GM19463 (cell line): ENCODE measurements around the gene RNF115.
"Not testable (repeated sequence)": the region's sequence is repeated elsewhere in the genome, so short reads cannot be mapped to it uniquely, and the experiment has no call there.

ENCODE experiments used
- ATAC-seq: cut with Tn5 transposase; IDR thresholded peaks from one replicate; pipeline ENCODE4 v1.9.1; 2021; ENCODE audit warnings: mild to moderate bottlenecking, moderate library complexity; ENCODE audit not compliant: unreplicated experiment

The RNF115 gene

DNA sequence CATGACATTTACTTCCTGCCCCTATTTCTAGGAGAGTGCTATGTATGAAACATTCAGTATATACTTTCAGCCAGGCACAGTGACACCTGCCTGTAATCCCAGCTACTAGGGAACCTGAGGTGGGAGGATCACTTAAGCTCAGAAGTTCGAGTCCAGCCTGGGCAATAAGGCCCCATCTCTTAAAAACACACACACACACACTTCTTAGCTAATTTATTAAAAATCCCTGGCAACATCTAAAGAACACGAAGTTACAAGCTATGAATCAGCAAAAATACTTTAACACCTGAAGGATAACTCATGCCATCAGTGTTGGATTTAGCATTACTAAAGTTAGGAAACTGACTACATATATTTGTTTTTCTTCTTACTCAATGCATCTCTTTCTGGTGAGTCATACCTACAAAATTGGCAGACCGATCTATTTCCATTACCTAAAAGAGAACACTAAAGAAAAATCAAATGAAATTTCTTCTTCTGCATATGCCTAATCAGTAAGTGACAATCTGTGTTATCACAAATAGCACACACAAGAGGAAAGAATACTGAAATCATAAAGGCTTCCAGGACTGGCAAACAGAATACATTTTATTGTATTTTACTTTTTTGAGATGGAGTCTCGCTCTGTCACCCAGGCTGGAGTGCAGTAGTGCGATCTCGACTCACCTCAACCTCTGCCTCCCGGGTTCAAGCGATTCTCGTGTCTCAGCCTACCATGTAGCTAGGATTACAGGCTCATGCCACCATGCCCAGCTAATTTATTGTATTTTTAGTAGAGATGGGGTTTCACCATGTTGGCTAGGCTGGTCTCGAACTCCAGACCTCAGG is 41.4 kb downstream of the RNF115 start:
- no peak for ATAC-seq

DNA sequence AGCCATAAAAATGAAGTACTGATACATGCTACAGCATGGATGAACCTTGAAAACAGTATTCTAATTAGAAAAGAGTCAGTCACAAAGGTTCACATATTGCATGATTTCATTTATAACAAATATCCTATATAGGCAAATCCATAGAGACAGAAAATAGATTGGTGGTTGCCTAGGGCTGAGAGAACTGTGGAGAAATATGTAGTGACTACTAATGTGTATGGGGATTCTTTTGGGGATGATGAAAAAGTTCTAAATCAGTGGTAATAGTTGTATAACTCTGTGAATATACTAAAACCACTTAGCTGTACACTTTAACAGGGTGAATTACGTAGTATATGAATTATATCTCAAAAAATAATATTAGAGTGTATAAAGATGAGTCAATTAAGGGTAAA is 45.8 kb downstream of the RNF115 start:
- ATAC-seq, result no peak

DNA sequence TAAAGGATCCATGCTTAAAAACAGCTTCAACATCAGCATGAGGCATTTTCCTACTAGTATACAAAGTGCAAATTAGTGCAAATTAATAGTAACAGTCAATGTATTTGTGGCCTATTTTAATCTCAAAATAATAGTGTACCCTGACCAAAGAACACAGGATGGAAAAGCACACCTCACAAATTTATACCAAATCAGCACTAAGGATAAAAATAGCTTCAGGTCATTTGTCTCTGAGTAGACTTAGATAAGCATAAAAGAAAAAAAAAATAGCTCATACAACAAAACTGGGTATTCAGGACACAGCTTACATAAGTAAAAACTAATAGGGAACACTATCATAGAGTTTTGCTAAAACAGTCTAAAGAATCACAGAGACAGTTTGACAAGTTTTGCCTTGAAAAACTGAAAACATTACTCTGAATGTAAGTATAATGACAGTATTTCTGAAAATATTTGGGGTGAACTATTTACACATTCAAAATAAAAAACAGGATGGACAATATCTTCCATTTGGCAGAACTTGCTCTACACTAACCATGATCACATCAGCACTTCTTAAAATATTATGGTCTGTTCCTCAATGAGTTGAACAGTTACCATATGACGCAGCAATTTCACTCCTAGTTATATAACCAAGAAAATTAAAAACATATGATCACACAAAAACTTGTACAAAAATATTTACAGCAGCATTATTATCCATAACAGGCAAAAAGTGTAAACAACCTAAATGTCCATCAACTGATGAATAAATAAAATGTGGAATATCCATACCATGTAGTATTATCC is 46.3 kb downstream of the RNF115 start:
- no peak for ATAC-seq

DNA sequence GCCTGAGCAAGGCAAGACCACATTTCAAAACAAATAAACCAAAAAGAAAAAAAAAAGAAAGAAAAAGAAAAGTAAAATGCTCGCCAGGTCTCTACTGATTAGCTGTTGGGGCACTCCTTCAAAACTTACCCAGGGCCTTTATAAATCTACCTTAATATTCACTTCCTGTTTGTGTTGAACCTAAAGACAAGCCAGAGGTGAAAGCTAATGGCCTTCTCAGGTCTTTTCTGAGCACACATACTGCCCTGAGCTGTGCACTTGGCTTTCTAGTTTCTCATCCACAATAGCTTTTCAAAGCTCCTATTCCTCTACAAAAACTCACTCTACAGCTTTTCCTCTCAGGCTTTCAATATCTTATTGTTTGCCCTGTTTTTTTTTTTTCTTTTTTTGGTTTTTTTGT is 50.5 kb downstream of the RNF115 start:
- ATAC-seq, result no peak

DNA sequence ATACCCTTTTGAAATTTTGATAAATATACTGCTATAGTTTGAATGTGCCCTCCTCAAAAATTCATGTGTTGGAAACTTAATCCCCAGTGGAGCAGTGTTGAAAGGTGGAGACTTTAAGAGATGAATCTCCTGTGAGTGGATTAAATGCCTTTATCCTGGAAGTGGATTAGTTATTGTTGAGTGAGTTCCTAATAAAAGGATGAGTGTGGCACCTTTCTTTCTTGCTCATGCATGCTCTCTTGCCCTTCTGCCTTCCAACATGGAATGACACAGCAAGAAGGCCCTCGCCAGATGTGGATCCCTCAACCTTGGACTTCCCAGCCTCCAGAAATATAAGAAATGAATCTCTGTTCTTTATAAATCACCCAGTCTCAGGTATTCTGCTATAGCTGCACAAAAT is 52.8 kb downstream of the RNF115 start:
- no peak for ATAC-seq

DNA sequence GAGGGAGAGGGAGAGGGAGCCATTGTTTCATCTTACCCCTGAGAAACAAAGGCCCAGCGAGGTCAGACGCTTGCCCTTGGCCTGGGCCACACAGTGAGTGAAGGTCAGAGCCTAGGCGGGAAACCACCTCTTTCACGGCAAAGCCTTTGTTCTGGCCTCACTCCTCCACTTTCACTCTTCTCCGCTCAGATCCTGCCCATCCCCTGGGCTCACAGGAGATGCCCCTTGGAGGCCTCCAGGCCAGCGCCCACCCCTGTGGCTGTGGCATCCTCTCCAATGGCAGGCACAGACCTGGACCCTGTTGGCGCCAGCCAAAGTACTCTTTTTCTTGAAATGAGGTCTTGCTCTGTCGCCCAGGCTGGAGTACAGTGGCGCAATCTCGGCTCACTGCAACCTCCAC is 55.9 kb downstream of the RNF115 start:
- not testable (repeated sequence) for ATAC-seq

DNA sequence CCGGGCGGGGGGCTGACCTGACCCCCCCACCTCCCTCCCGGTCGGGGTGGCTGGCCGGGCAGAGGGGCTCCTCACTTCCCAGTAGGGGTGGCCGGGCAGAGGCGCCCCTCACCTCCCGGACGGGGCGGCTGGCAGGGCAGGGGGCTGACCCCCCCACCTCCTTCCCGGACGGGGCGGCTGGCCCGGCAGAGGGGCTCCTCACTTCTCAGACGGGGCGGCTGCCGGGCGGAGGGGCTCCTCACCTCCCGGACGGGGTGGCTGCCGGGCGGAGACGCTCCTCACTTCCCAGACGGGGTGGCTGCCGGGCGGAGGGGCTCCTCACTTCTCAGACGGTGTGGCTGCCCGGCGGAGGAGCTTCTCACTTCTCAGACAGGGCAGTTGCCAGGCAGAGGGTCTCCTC is 57.0 kb downstream of the RNF115 start:
- ATAC-seq, result not testable (repeated sequence)

DNA sequence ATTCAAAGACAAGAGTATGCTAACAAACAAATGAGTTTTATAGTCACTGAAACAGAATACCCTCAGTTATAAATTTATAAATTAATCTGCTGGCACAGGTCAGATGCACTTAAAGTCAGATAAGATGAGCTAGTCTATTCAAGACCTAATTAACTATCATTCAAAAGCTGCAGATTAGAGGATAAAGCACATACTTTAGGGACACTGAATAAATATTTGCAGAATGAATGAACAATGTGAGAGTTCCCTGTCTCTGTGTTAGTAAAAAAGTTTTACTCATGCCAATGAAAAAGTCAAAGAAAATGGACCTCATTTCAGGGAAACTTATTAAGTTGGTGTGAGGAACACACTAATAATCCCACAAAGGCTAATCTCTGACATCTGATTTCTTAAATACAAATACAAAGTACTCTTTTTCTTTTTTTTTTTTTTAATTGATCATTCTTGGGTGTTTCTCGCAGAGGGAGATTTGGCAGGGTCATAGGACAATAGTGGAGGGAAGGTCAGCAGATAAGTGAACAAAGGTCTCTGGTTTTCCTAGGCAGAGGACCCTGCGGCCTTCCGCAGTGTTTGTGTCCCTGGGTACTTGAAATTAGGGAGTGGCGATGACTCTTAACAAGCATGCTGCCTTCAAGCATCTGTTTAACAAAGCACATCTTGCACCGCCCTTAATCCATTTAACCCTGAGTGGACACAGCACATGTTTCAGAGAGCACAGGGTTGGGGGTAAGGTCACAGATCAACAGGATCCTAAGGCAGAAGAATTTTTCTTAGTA is 58.1 kb downstream of the RNF115 start:
- not testable (repeated sequence) for ATAC-seq

DNA sequence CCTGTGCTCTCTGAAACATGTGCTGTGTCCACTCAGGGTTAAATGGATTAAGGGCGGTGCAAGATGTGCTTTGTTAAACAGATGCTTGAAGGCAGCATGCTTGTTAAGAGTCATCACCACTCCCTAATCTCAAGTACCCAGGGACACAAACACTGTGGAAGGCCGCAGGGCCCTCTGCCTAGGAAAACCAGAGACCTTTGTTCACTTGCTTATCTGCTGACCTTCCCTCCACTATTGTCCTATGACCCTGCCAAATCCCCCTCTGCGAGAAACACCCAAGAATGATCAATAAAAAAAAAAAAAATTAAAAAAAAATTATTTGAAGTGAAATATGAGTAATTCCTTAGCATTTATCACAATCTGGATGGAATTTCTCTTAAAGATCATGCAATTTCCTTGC is 58.8 kb downstream of the RNF115 start:
- not testable (repeated sequence) for ATAC-seq

DNA sequence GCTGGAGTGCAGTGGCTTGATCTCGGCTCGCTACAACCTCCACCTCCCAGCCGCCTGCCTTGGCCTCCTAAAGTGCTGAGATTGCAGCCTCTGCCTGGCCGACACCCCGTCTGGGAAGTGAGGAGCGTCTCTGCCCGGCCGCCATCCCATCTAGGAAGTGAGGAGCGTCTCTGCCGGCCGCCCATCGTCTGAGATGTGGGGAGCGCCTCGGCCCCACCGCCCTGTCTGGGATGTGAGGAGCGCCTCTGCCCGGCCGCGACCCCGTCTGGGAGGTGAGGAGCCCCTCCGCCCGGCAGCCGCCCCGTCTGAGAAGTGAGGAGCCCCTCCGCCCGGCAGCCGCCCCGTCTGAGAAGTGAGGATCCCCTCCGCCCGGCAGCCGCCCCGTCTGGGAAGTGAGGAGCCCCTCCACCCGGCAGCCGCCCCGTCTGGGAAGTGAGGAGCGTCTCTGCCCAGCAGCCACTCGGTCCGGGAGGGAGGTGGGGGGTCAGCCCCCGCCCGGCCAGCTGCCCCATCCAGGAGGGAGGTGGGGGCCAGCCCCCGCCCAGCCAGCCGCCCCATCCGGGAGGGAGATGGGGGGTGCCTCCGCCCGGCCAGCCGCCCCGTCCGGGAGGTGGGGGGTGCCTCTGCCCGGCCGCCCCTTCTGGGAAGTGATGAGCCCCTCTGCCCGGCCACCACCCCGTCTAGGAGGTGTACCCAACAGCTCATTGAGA is 59.5 kb downstream of the RNF115 start:
- ATAC-seq, result not testable (repeated sequence)

DNA sequence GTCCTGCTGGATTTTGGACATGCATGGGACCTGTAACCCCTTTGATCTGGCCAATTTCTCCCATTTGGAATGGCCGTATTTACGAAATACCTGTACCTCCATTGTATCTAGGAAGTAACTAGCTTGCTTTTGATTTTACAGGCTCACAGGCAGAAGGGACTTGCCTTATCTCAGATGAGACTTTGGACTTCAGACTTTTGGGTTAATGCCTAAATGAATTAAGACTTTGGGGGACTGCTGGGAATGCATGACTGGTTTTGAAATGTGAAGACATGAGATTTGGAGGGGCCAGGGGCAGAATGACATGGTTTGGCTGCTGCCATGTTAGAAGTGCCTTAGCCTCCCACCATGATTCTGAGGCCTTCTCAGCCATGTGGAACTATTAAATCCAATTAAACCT is 61.9 kb downstream of the RNF115 start:
- not testable (repeated sequence) for ATAC-seq

DNA sequence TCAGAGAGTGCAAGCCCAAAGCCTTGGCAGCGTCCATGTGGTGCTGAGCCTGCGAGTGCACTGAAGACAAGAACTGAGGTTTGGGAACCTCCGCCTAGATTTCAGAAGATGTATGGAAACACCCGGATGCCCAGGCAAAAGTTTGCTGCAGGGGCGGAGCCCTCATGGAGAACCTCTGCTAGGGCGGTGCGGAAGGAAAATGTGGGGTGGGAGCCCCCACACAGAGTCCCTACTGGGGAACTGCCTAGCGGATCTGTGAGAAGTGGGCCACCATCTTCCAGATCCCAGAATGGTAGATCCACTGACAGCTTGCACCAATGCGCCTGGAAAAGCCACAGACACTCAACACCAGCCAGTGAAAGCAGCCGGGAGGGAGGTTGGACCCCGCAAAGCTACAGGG is 62.4 kb downstream of the RNF115 start:
- ATAC-seq, result not testable (repeated sequence)

DNA sequence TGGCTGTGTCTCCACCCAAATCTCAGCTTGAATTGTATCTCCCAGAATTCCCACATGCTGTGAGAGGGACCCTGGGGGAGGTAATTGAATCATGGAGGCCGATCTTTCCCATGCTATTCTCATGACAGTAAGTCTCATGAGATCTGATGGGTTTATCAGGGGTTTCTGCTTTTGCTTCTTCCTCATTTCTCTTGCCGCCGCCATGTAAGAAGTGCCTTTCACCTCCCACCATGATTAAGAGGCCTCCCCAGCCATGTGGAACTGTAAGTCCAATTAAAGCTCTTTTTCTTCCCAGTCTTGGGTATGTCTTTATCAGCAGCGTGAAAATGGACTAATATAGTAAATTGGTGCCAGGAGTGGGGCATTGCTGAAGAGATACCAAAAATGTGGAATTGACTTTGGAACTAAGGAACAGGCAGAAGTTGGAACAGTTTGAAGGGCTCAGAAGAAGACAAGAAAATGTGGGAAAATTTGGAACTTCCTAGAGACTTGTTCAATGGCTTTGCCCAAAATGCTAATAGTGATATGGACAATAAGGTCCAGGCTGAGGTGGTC is 63.4 kb downstream of the RNF115 start:
- ATAC-seq, result not testable (repeated sequence)

DNA sequence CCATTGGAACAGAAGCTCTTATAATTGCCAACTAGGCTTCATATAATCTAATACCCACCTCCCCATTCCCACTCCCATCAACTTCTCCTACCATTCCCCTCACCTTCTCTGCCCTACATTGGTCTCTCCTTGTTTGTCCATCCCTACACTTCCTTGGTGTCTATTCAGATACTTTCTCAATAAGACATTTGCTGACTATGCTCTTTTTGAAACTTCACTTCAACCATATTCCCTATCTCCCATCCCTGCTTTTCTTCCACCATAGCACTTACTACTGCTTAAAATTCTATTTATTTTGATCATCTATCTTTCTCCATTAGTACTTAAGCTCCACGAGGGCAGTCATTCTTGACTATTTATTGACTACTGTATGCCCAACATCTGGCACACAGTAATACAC is 64.2 kb downstream of the RNF115 start:
- ATAC-seq, result no peak

DNA sequence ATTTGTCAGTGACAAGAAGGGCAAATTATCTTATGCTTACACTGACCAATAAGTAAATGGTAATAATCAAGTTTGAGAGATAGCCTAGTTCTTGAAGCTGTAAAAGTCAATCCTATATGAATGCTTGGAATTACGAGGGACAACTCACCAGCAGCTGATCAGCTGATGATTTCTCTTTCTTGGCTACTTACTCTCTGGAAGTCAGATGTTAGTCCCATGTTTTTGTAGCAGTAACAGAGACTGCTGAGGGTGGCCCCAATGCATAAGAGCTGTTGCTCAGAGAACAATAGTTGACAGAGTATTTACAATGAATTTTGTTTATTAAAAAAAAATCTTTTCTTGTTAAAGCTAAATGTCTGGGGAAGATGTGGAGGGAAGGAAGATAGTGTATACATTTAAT is 65.3 kb downstream of the RNF115 start:
- ATAC-seq, result no peak

DNA sequence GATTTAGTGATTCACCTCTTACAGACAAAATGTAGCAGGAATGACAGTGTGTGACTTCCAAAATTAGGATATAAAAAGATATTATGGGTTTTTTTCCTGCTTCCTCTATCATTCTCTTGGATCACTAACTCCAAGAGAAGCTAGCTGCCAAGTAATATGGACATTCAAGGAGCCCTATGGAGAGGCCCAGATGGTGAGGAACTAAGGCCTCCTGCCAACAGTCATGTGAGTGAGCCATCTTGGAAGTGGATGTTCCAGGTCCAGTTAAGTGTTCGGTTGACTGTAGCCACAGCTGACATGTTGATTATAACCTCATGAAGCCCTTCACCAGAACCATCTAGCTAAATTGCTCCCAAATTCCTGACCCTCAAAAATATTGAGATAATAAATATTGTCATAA is 65.8 kb downstream of the RNF115 start:
- no peak for ATAC-seq

DNA sequence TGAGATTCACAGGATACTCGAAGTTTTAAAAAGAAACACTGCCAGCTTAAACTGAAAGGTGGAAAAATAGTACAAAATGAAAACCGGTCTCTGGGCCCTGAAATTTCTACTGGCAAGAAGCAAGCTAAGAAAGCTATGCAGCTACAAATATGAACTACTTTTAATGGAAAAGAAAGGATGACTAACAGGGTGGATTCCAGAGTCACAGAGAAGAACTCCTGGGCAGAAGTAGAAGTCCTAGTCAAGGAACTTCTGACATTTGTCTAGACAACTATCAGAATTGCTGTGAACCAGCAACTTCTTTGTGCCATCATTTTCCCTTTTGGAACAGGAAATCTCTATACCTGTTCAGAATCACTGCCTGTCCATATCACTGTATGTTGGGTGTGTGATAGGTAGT is 66.5 kb downstream of the RNF115 start:
- ATAC-seq, result no peak

DNA sequence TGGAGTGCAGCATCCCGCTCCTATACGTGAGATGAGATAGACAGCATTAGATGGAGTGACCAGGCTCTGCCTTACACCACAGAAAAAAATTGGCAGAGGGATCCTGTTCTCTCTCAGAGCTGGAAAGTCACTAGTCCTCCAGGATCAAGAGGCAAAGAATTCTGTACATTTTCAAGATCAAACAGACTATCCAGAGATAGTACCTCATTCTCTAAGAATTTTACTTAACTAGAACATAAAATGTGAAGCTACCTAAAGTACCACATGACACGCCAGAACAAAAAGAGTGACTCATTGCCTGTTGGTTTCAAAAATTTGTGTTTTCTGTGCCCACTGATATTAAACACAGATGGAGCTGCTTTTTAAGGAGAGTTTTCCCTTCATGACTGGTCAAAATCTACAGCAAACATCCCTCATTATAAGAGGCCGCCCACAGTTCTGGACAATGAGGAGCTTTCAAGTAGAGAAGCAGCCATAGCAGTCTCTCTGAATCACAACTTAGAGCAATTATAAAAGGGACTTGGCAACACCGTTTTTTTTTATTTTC is 72.3 kb downstream of the RNF115 start:
- ATAC-seq, result no peak

DNA sequence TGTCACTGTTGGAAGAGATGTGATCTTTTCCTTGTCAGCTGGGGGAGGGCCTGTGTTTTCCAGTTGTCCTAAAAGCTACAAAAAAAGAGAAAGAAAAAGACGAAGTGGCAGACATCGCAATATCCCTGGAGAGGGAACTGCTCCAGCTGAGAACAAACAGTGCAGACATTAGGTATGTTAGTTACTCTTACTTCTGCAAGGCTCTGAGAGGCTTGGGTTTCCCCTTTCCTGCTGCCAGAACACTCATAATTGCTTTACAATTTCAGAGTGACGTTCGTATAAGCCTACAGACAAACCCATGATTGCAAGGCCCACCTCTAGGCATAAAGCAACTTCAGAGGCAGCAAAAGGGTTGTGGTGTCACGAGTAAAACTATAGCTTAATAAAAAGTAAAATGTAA is 73.5 kb downstream of the RNF115 start:
- ATAC-seq, result no peak
